Fibroblast of mammary gland (primary cell): ENCODE data around the gene SLC1A3.

Source experiments
- DNase-seq: peaks from one replicate; pipeline ENCODE4 v3.0.0-alpha.2; 2010; ENCODE audit warnings: low read depth
- H3K4me3 ChIP-seq: 2 replicates; pipeline ENCODE4 v1.5.1; 2011; ENCODE audit warnings: low read depth, mild to moderate bottlenecking, low read length, moderate library complexity; ENCODE audit not compliant: control insufficient read depth
- TF ChIP-seq, protein P1 (sequence below): conservative IDR thresholded peaks from 2 replicates; pipeline ENCODE4 v1.5.1; 2011; ENCODE audit warnings: low read depth, low read length, inconsistent platforms; ENCODE audit not compliant: control insufficient read depth, insufficient read depth

The SLC1A3 gene

DNA sequence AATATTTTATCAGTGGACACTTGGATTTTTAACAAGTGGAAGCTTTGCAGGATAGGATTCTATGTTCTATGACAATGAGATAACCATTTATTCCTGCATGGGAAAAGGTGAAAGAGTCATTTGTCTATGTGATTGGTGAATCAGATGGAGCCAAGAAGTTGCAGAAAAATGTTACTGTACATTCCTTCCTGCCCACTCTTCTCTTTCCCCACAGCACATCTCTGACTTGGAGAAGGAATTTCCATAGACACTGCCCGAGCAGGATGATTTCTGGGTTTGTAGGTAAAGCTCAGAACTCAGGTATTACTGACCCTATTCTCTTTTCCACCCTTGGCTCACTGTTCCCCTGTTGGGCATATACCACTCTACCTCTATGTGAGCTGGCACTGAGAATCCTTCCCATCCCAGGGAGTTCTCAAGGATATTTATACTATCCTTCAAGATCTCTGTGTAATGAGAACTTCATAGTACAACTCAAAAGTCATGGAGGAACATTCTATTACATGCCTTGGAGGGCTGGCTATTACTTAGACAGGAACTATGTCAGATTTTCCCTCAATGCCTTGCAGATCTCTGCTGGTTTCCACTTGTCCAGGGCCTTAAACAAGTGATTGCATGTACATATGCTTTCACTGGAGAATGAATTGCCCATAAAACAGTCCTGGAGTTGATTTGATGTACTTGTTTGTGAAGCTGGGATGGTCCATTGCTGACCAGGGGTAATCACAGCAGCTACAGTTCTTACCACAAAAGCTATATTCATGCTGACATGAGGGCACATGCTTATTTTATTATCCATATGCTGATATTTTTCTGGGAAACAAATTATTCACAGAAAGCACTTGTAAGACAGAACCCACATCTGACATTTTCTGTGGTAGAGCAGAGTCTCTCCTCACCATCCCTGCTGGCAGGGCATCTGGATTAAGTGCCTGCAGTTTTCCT, 24.1 kb downstream of the SLC1A3 start:
- TF ChIP-seq, protein P1, sequence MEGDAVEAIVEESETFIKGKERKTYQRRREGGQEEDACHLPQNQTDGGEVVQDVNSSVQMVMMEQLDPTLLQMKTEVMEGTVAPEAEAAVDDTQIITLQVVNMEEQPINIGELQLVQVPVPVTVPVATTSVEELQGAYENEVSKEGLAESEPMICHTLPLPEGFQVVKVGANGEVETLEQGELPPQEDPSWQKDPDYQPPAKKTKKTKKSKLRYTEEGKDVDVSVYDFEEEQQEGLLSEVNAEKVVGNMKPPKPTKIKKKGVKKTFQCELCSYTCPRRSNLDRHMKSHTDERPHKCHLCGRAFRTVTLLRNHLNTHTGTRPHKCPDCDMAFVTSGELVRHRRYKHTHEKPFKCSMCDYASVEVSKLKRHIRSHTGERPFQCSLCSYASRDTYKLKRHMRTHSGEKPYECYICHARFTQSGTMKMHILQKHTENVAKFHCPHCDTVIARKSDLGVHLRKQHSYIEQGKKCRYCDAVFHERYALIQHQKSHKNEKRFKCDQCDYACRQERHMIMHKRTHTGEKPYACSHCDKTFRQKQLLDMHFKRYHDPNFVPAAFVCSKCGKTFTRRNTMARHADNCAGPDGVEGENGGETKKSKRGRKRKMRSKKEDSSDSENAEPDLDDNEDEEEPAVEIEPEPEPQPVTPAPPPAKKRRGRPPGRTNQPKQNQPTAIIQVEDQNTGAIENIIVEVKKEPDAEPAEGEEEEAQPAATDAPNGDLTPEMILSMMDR, result no peak
- DNase-seq, result peak; percentile 16
- no peak overlapping the region for H3K4me3 ChIP-seq

DNA sequence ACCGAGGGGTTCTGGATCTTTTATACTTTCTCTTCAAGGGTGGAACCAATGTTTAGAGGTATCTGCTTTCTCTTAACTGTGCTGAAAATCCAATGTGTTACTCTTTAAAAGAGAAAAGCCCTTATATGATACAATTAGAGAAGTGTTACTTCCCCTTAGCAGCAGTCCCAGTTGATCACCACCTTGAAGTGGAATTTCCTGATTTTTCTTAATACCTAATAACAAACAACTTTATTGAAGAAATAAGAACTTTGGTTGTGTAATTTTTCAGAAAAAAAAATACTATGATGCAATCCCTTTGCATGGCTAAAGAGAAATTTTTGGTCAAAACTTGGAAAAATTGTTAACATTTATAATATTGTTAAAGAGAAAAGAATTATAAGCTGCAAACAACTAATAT, 24.7 kb downstream of the SLC1A3 start:
- no peak overlapping the region for H3K4me3 ChIP-seq
- TF ChIP-seq, protein P1, result no peak
- no peak for DNase-seq

DNA sequence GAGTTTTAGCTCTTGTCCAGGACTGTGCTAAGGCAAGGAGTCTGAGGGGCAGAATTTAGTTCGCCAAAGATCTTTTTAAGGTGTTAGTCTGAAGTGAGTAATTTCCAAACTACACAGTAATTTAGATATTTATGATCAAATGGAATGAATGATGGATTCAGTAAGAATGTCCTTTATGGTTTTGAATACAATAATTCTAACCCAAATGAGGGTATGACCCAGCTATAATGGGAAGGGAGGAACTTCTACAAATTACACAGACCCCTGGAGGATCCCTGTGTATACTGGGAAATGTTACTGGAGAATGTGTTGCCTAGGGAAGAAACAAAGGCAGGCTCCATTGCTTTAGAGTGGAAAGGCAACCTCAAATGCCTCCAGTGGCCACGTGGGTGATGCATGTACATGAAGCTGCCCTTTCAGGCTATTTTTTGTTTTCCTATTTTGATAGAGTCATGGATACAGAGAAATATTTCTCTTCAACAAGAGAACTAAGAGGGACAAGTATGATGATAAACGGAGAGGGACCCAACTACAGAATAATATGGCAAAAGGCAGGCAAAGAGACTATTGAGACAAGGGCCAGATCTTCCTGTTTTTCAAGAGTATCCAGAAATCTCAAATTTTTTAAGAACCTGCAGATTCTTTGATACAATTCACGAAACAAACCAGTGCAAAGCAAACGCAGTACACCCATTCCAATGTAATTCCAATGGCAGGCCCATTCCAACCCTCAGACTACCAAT, 25.4 kb downstream of the SLC1A3 start:
- no peak for DNase-seq
- TF ChIP-seq, protein P1, result no peak
- no peak overlapping the region for H3K4me3 ChIP-seq

DNA sequence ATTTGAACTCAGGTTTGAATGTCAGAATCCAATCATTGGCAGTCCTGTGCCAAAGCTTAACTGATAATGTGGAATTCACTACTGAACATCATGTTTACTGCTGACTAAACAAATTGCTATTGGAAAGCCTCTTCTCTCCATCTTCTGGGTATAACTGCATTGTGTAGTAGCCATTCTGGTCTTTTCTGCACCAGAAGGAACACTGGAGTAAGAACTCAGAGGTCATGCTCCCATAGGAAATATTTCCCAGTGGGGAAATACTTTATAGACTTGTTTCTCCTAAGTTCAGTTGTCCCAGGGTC, 25.9 kb downstream of the SLC1A3 start:
- H3K4me3 ChIP-seq, result no peak overlapping the region
- no peak for DNase-seq
- TF ChIP-seq, protein P1, result no peak

DNA sequence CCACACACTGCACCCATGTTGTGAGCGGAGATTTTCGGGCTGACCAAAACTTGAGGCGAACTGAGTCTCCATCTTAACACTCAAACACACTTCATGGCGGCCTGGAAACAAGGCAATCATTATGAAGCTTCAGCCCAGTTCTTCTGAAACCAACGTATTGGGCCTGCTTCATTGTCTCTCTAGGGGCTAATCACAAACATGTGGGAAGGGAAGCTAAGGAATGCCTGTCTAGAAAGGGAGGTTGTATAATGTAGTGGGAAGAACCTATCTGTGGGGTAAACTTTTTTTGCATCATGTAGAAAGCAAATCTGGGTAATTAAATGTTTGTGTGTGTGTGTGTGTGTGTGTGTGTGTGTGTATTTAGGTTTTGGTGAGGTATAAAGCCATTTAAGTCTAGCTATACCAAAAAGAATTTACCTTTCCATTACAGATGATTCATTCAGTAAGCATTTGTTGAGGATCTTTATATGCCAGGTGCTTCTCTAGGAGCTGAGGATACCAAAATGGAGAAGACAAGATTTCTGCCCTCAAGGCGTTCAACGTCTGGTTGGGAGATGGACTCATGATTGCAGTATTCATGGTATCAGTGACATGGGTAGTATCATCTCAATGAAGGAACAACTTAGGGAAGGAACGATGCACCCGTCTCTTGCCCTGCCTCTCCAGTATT, 29.4 kb downstream of the SLC1A3 start:
- no peak overlapping the region for H3K4me3 ChIP-seq
- TF ChIP-seq, protein P1, result no peak
- no peak for DNase-seq

DNA sequence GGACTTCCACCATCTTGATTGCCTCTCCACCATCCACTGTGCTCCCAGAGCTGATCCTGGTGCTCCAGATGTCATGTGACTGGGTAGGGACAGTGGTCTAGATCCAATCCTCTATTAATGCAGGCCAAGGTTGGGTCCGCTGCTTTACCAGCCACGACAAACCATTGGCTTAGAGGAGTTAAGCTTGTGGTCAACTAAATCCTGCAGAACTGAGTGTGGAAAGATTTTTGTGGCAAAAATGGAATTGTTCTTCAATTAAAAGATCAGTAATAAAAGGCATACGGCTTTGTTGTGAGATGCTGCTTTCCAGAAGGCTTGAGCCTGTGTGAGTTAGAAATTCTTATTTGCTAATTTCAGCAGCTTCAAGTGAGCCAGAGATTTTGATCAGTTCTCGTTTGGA, 30.7 kb downstream of the SLC1A3 start:
- no peak for DNase-seq
- H3K4me3 ChIP-seq, result no peak overlapping the region
- TF ChIP-seq, protein P1, result no peak
